Measurements from ENCODE around the gene TRIM49D1.
"Not testable (repeated sequence)": the region's sequence is repeated elsewhere in the genome, so short reads cannot be mapped to it uniquely, and the experiment has no call there.

GRCh38 chr11:89872588-89872987 lies 49.5 kb downstream of the TRIM49D1 start:
- TF ChIP-seq CTCF (conservative IDR thresholded peaks at IDR 0.05); EZH2 (IDR thresholded peaks at IDR 0.05; ENCODE audit: low read depth): not testable (repeated sequence)
